ENCODE measurements around the gene RFC2. TPM values are rescaled to one million over a fixed set of nuclear protein-coding genes. Genes with fewer than 3 reads are reported as not detected.

The RFC2 gene
- total and polyA plus RNA-seq, 10 of the 15 experiments (the other 5 are each of a cell fraction or from before 2014, with no cell fraction given), result 25.8 to 145 (median 90.9) TPM

- TF ChIP-seq SUPT20H (IDR thresholded peaks at IDR 0.05; ENCODE audit: borderline replicate concordance, control insufficient read depth, low read depth, low read length), result no peak
- no peak for TF ChIP-seq POU2F2 (IDR thresholded peaks at IDR 0.05; ENCODE audit: borderline replicate concordance, low read depth, low read length)
- no peak for TF ChIP-seq TARDBP (IDR thresholded peaks at IDR 0.05; ENCODE audit: borderline replicate concordance)
- TF ChIP-seq JUNB (IDR thresholded peaks at IDR 0.05), result no peak
- no peak for TF ChIP-seq ZBTB11 (CRISPR knock-in tag; IDR thresholded peaks at IDR 0.05)
- TF ChIP-seq RB1 (IDR thresholded peaks at IDR 0.05; ENCODE audit: borderline replicate concordance), result 0 out of 2 replicates have a peak, but pooled peaks have one; percentile 49
- TF ChIP-seq ZNF687 (IDR thresholded peaks at IDR 0.05), result no peak
- no peak for TF ChIP-seq SP1 (IDR thresholded peaks at IDR 0.05; ENCODE audit: low read depth, low read length)
- no peak for TF ChIP-seq MYC (IDR thresholded peaks at IDR 0.05; ENCODE audit: insufficient read depth, insufficient read length, insufficient replicate concordance, low read length, severe bottlenecking)
- TF ChIP-seq PRDM15 (CRISPR knock-in tag; IDR thresholded peaks at IDR 0.05), result no peak
- TF ChIP-seq FOXM1 (IDR thresholded peaks at IDR 0.05; ENCODE audit: low read depth, low read length), result no peak
- TF ChIP-seq TCF3 (IDR thresholded peaks at IDR 0.05; ENCODE audit: borderline replicate concordance, insufficient read depth, low read depth, low read length), result no peak
- TF ChIP-seq NKRF (conservative IDR thresholded peaks at IDR 0.05), result no peak
- no peak for TF ChIP-seq GABPA (IDR thresholded peaks at IDR 0.05; ENCODE audit: low read depth)
- no peak for TF ChIP-seq HDAC2 (IDR thresholded peaks at IDR 0.05)
- peak; percentile 84 for TF ChIP-seq SMARCA5 (IDR thresholded peaks at IDR 0.05)
- no peak for TF ChIP-seq JUND (IDR thresholded peaks at IDR 0.05; ENCODE audit: low read depth, low read length)
- TF ChIP-seq NBN (IDR thresholded peaks at IDR 0.05), result peak; percentile 65; the same call in 1 of the 2 replicates
Measured at GRCh38 chr7:74206589-74207120, 47.5 kb downstream of the RFC2 start (continued).
